Measurements from ENCODE around the gene P3H3.
"Not testable (repeated sequence)": the region's sequence is repeated elsewhere in the genome, so short reads cannot be mapped to it uniquely, and the experiment has no call there.

P3H3 gene

GRCh38 chr12:6867413-6868210 is 39.4 kb downstream of the P3H3 start, which contains the start of gene TPI1:
TSS of gene TPI1 (plus strand) at chr12:6867531. CDS start at chr12:6867567, 36 bp downstream.
- DNase-seq (ENCODE audit: low spot score): peak; percentile 84

GRCh38 chr12:6868211-6869048 is 40.2 kb downstream of the P3H3 start:
- peak; percentile 13 for DNase-seq (ENCODE audit: low spot score)

GRCh38 chr12:6869049-6870021 is 41.1 kb downstream of the P3H3 start:
- DNase-seq (ENCODE audit: low spot score): peak; percentile 90

GRCh38 chr12:6870304-6870703 is 42.1 kb downstream of the P3H3 start:
- DNase-seq (ENCODE audit: low spot score): not testable (repeated sequence)

- DNase-seq (ENCODE audit: low spot score): peak; percentile 36
Observed at GRCh38 chr12:6871052-6871957, 43.1 kb downstream of the P3H3 start.

- DNase-seq (ENCODE audit: low spot score): peak; percentile 85
Observed at GRCh38 chr12:6872073-6873048, 44.2 kb downstream of the P3H3 start.

GRCh38 chr12:6873094-6874014 is 45.1 kb downstream of the P3H3 start, which contains the start of gene SPSB2:
TSS of gene SPSB2 (minus strand) at chr12:6873303. CDS start at chr12:6872901, 402 bp downstream.
- peak; percentile 98 for DNase-seq (ENCODE audit: low spot score)

- DNase-seq (ENCODE audit: low spot score): not testable (repeated sequence)
Observed at GRCh38 chr12:6874015-6874368, 45.8 kb downstream of the P3H3 start.

GRCh38 chr12:6879824-6880223 is 51.6 kb downstream of the P3H3 start:
- DNase-seq (ENCODE audit: low spot score): not testable (repeated sequence)

- DNase-seq (ENCODE audit: low spot score): no peak
Observed at GRCh38 chr12:6883252-6883651, 55.0 kb downstream of the P3H3 start.

- DNase-seq (ENCODE audit: low spot score): no peak
Observed at GRCh38 chr12:6883683-6884082, 55.5 kb downstream of the P3H3 start.

GRCh38 chr12:6884539-6884938 is 56.3 kb downstream of the P3H3 start:
- no peak for DNase-seq (ENCODE audit: low spot score)

- DNase-seq (ENCODE audit: low spot score): not testable (repeated sequence)
Observed at GRCh38 chr12:6886206-6886999, 58.2 kb downstream of the P3H3 start.

- DNase-seq (ENCODE audit: low spot score): no peak
Observed at GRCh38 chr12:6887460-6887859, 59.3 kb downstream of the P3H3 start.

GRCh38 chr12:6888360-6888759 is 60.2 kb downstream of the P3H3 start:
- no peak for DNase-seq (ENCODE audit: low spot score)

- DNase-seq (ENCODE audit: low spot score): not testable (repeated sequence)
Observed at GRCh38 chr12:6888794-6889193, 60.6 kb downstream of the P3H3 start.

Data from CD4-positive, alpha-beta T cell treated with Interleukin-2 at 100 ng/mL for 4 hours (primary cell).